Trophoblast cell (in vitro differentiated cells and primary cell): Measurements from ENCODE around the gene CLASP1.

Source experiments
- DNase-seq, 2 donors: peaks; one replicate each; pipeline ENCODE4 v3.0.0-alpha.2; 2016
- H2AFZ ChIP-seq: 2 replicates; pipeline ENCODE4 v1.6.1; 2013; ENCODE audit warnings: low read length, moderate library complexity, mild to moderate bottlenecking; ENCODE audit not compliant: insufficient read depth, poor library complexity
- H2AK5ac ChIP-seq: 2 replicates; pipeline ENCODE4 v1.6.1; 2013; ENCODE audit warnings: mild to moderate bottlenecking, low read length
- H2BK120ac ChIP-seq: 2 replicates; pipeline ENCODE4 v1.6.1; 2013; ENCODE audit warnings: low read length, mild to moderate bottlenecking, moderate library complexity; ENCODE audit not compliant: insufficient read depth, poor library complexity
- H2BK12ac ChIP-seq: 2 replicates; pipeline ENCODE4 v1.6.1; 2013; ENCODE audit warnings: mild to moderate bottlenecking, low read length, moderate library complexity
- H2BK5ac ChIP-seq: 2 replicates; pipeline ENCODE4 v1.6.1; 2013; ENCODE audit warnings: low read length, low read depth, moderate library complexity, mild to moderate bottlenecking; ENCODE audit not compliant: poor library complexity
- H3K14ac ChIP-seq: 2 replicates; pipeline ENCODE4 v1.6.1; 2013; ENCODE audit warnings: mild to moderate bottlenecking, low read length
- H3K18ac ChIP-seq: 2 replicates; pipeline ENCODE4 v1.6.1; 2013; ENCODE audit warnings: mild to moderate bottlenecking, low read length
- H3K23ac ChIP-seq: 2 replicates; pipeline ENCODE4 v1.6.1; 2013; ENCODE audit warnings: low read length
- H3K27ac ChIP-seq: 2 replicates; pipeline ENCODE4 v1.5.1; 2013; ENCODE audit warnings: low read depth, mild to moderate bottlenecking, inconsistent platforms, low read length, moderate library complexity
- H3K27me3 ChIP-seq: 2 replicates; pipeline ENCODE4 v1.6.1; 2013; ENCODE audit warnings: inconsistent platforms, mild to moderate bottlenecking, low read length, moderate library complexity; ENCODE audit not compliant: insufficient read depth
- H3K36me3 ChIP-seq, 2 experiments: 1 replicate in 1 of 2; 2 replicates in 1 of 2; pipeline ENCODE4 v1.6.1; 2013; ENCODE audit warnings: low read length in 2 of 2, mild to moderate bottlenecking in 2 of 2, moderate library complexity in 1 of 2; ENCODE audit not compliant: insufficient read depth in 2 of 2, control insufficient read depth in 1 of 2
- H3K4ac ChIP-seq: 2 replicates; pipeline ENCODE4 v1.6.1; 2013; ENCODE audit warnings: low read depth, mild to moderate bottlenecking, low read length, moderate library complexity
- H3K4me1 ChIP-seq, 2 experiments: 1 replicate in 1 of 2; 2 replicates in 1 of 2; pipeline ENCODE4 v1.6.1; 2013; ENCODE audit warnings: low read length in 2 of 2, mild to moderate bottlenecking in 2 of 2, moderate library complexity in 1 of 2; ENCODE audit not compliant: insufficient read depth in 2 of 2, control insufficient read depth in 1 of 2
- H3K4me2 ChIP-seq: 2 replicates; pipeline ENCODE4 v1.6.1; 2013; ENCODE audit warnings: inconsistent platforms, mild to moderate bottlenecking, low read length, moderate library complexity
- H3K4me3 ChIP-seq: 2 replicates; pipeline ENCODE4 v1.5.1; 2013; ENCODE audit warnings: mild to moderate bottlenecking, low read depth, low read length, inconsistent platforms
- H3K79me1 ChIP-seq: one replicate; pipeline ENCODE4 v1.6.1; 2013; ENCODE audit warnings: low read length
- H3K79me2 ChIP-seq: 2 replicates; pipeline ENCODE4 v1.6.1; 2013; ENCODE audit warnings: low read length, mild to moderate bottlenecking; ENCODE audit not compliant: control insufficient read depth, insufficient read depth, poor library complexity
- H3K9ac ChIP-seq: 2 replicates; pipeline ENCODE4 v1.6.1; 2013; ENCODE audit warnings: mild to moderate bottlenecking, low read length
- H3K9me3 ChIP-seq: 2 replicates; pipeline ENCODE4 v1.6.1; 2013; ENCODE audit warnings: low read depth, mild to moderate bottlenecking, control low read depth, inconsistent platforms, low read length; ENCODE audit not compliant: insufficient read depth
- H4K12ac ChIP-seq: 2 replicates; pipeline ENCODE4 v1.6.1; 2013; ENCODE audit warnings: low read depth, mild to moderate bottlenecking, low read length, moderate library complexity
- H4K8ac ChIP-seq: 2 replicates; pipeline ENCODE4 v1.6.1; 2013; ENCODE audit warnings: low read depth, mild to moderate bottlenecking, low read length, moderate library complexity
- H4K91ac ChIP-seq: one replicate; pipeline ENCODE4 v1.6.1; 2013; ENCODE audit warnings: low read depth, mild to moderate bottlenecking, low read length, moderate library complexity
- WGBS: extraction: QIAGEN DNeasy Blood & Tissue Kit; methylation state at CpG from one replicate; pipeline ENCODE4 v1.1.7; 2013; ENCODE audit warnings: missing lambda C conversion rate; ENCODE audit not compliant: insufficient read length, insufficient coverage; ENCODE audit errors: extremely low coverage; 5-methylcytosine and 5-hydroxymethylcytosine counted together

Gene CLASP1

DNA sequence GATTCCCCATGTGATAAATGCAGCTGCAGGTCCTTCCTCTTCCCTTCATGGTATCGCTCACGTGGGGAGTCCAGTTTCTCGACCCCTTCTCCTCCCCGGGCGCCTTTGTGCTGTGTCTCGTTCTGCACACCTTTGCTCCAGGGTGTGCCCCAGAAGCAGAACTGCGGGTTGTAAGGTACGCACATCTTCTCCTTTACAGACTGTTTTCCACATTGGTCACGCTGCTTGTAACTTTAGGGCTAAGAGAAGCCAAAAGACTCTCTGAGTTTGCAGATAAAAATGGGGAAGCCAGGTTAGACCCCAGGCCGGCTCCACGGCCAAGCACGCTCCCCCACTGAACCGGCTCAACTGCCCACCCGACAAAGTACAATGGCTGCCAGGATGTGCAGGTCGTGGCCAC is 318.3 kb downstream of the CLASP1 start:
- no peak overlapping the region for H3K23ac ChIP-seq
- no peak overlapping the region for H4K91ac ChIP-seq
- no peak overlapping the region for H3K4me3 ChIP-seq
- no peak overlapping the region for H3K14ac ChIP-seq
- no peak overlapping the region for H2BK5ac ChIP-seq
- no peak overlapping the region for H2AFZ ChIP-seq
- H3K18ac ChIP-seq, result no peak overlapping the region
- no CpG with 5 or more reads among the region's 15 CpGs for WGBS
- H2BK120ac ChIP-seq, result no peak overlapping the region
- H3K79me1 ChIP-seq, result no peaks in the 10 kb centered on the region
- H3K79me2 ChIP-seq, result no peaks in the 10 kb centered on the region
- no peaks in the 10 kb centered on the region for H3K36me3 ChIP-seq
- H4K12ac ChIP-seq, result no peak overlapping the region
- no peak overlapping the region for H2BK12ac ChIP-seq
- H2AK5ac ChIP-seq, result no peak overlapping the region
- H3K4ac ChIP-seq, result no peak overlapping the region
- H3K4me2 ChIP-seq, result no peak overlapping the region
- no peak overlapping the region for H3K27ac ChIP-seq
- DNase-seq, result no peak
- H3K9ac ChIP-seq, result no peak overlapping the region
- no peak overlapping the region for H4K8ac ChIP-seq
- no peaks in the 10 kb centered on the region for H3K9me3 ChIP-seq
- no peaks in the 10 kb centered on the region for H3K27me3 ChIP-seq
- H3K4me1 ChIP-seq, result no peaks in the 10 kb centered on the region

DNA sequence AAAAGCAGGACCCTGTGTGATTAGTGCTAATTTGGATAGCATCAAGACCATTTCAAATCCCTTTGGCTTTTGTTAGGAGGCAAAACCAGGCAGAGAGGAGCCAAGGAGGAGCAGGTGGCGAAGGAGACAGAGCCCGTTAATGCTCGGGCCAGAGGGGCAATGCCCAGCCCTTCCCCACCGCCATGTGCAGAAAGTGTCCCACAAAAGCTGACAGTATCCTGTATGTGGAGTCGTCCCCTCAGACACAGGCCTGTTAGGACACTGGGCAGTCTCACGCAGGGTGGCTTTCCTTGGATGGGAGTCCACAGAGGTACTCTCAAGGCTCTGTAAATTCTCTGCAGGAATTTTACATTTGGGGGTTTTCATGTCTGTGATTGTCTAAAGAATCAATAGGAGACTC is 319.5 kb downstream of the CLASP1 start:
- Histone ChIP-seq H3K36me3 (no peaks in the 10 kb centered on the region), H4K91ac (no peak overlapping the region), H3K4ac (no peak overlapping the region), H4K8ac (no peak overlapping the region), H2BK12ac (no peak overlapping the region), H3K23ac (no peak overlapping the region), H3K9me3 (no peaks in the 10 kb centered on the region), H3K4me3 (no peak overlapping the region), H3K79me2 (no peaks in the 10 kb centered on the region), H3K18ac (no peak overlapping the region), H4K12ac (no peak overlapping the region), H3K79me1 (no peaks in the 10 kb centered on the region), H3K14ac (no peak overlapping the region), H3K4me2 (no peak overlapping the region), H3K9ac (no peak overlapping the region), H3K27me3 (no peaks in the 10 kb centered on the region), H3K4me1 (no peaks in the 10 kb centered on the region), H2BK120ac (no peak overlapping the region), H2AFZ (no peak overlapping the region), H2BK5ac (no peak overlapping the region), H3K27ac (no peak overlapping the region), H2AK5ac (no peak overlapping the region)
- WGBS, result no CpG with 5 or more reads among the region's 6 CpGs
- DNase-seq, result no peak

DNA sequence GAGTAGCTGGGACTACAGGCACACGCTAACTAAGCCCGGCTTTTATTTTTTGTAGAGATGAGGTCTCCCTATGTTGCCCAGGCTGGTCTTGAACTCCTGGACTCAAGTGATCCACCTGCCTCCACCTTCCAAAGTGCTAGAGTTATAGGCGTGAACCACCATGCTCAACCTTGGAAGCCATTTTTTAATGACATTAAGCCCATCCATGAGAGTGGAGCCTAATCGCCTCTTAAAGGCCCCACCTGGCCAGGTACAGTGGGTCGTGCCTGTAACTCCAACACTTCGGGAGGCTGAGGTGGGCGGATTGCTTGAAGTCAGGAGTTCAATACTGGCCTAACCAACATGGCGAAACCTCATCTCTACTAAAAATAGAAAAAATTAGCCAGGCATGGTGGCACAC is 322.6 kb downstream of the CLASP1 start:
- Histone ChIP-seq H3K27me3 (no peaks in the 10 kb centered on the region), H3K4me3 (no peak overlapping the region), H3K79me1 (peaks cover 2% of the 10 kb centered on the region), H3K23ac (no peak overlapping the region), H3K18ac (no peak overlapping the region), H3K4me1 (peaks cover 2 to 5% of the 10 kb centered on the region in 2 experiments), H4K8ac (no peak overlapping the region), H3K14ac (no peak overlapping the region), H2AK5ac (no peak overlapping the region), H3K79me2 (no peaks in the 10 kb centered on the region), H2BK12ac (no peak overlapping the region), H2BK120ac (no peak overlapping the region), H2AFZ (no peak overlapping the region), H3K9ac (no peak overlapping the region), H4K91ac (no peak overlapping the region), H3K4ac (no peak overlapping the region), H3K27ac (no peak overlapping the region), H4K12ac (no peak overlapping the region), H3K4me2 (no peak overlapping the region), H2BK5ac (no peak overlapping the region), H3K9me3 (peaks cover under 1% of the 10 kb centered on the region), H3K36me3 (no peaks in the 10 kb centered on the region)
- WGBS, result no CpG with 5 or more reads among the region's 8 CpGs
- no peak for DNase-seq

DNA sequence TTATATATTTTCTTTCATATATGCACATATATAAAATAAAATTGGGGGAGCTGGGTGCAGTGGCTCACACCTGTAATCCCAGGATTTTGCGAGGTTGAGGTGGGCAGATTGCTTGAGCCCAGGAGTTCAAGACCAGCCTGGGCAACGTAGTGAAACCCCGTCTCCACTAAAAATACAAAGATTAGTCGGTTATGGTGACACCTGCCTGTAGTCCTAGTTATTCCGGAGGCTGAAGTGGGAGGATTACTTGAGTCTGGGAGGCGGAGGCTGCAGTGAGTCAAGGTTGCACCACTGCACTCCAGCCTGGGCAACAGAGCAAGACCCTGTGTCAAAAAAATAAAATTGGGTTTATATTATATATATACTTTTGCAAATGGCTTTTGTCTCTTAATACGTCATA is 324.7 kb downstream of the CLASP1 start:
- Histone ChIP-seq H2AFZ (no peak overlapping the region), H3K27ac (no peak overlapping the region), H2BK120ac (no peak overlapping the region), H3K9ac (no peak overlapping the region), H3K4me2 (no peak overlapping the region), H3K4me3 (no peak overlapping the region), H3K4me1 (peaks cover 2 to 5% of the 10 kb centered on the region in 2 experiments), H2BK5ac (no peak overlapping the region), H4K12ac (no peak overlapping the region), H4K8ac (no peak overlapping the region), H3K4ac (no peak overlapping the region), H3K14ac (no peak overlapping the region), H3K79me1 (peaks cover 2% of the 10 kb centered on the region), H3K27me3 (no peaks in the 10 kb centered on the region), H3K36me3 (no peaks in the 10 kb centered on the region), H3K18ac (no peak overlapping the region), H3K79me2 (no peaks in the 10 kb centered on the region), H4K91ac (no peak overlapping the region), H2BK12ac (no peak overlapping the region), H3K9me3 (peaks cover 2% of the 10 kb centered on the region), H2AK5ac (no peak overlapping the region), H3K23ac (no peak overlapping the region)
- DNase-seq, result no peak
- no CpG with 5 or more reads among the region's 7 CpGs for WGBS
